Stimulated activated memory B cell treated with anti-CD40 and anti-IgM and Interleukin-4, amounts not matched to agents 10 μg/mL and 1 μg/mL and 100 μg/mL, for 72 hours (primary cell): ENCODE results near the gene LPCAT2.

Source experiments
- ATAC-seq: fragments of 150-1000 bp; cut with Tn5 transposase; 2 replicates; pipeline ENCODE4 v1.10.0; 2021
- H3K27ac Mint-ChIP-seq: one replicate; pipeline ENCODE4 v1.8.0; 2022; ENCODE audit warnings: mild to moderate bottlenecking, mixed read lengths
- H3K27me3 Mint-ChIP-seq: one replicate; pipeline ENCODE4 v1.8.0; 2022; ENCODE audit warnings: mixed read lengths
- H3K36me3 Mint-ChIP-seq: one replicate; pipeline ENCODE4 v1.8.0; 2022; ENCODE audit warnings: mixed read lengths
- H3K4me1 Mint-ChIP-seq: one replicate; pipeline ENCODE4 v1.8.0; 2022; ENCODE audit warnings: mixed read lengths
- H3K4me3 Mint-ChIP-seq: one replicate; pipeline ENCODE4 v1.8.0; 2022; ENCODE audit warnings: mild to moderate bottlenecking, moderate library complexity, mixed read lengths
- H3K9me3 Mint-ChIP-seq: one replicate; pipeline ENCODE4 v1.8.0; 2022; ENCODE audit warnings: mixed read lengths

Gene LPCAT2

GRCh38 chr16:55508941-55509931 lies at the start of gene LPCAT2:
Gene LPCAT2, plus strand, starts transcription at chr16:55509072. Its CDS starts 110 bp downstream, at chr16:55509182.
- H3K27ac Mint-ChIP-seq = no peak within 1 kb of the TSS

GRCh38 chr16:55462241-55462640 lies 46.6 kb upstream of the LPCAT2 start:
- Mint-ChIP-seq H3K27me3 (no peaks in the 10 kb centered on the region), H3K9me3 (no peaks in the 10 kb centered on the region), H3K36me3 (no peaks in the 10 kb centered on the region), H3K4me3 (no peak overlapping the region), H3K27ac (no peak overlapping the region), H3K4me1 (no peaks in the 10 kb centered on the region)
- ATAC-seq = no peak

More at GRCh38 chr16:55508941-55509931, at the start of gene LPCAT2:
- peak within 1 kb of the TSS; percentile 19 for H3K4me3 Mint-ChIP-seq
- peaks cover 53% of the 10 kb centered on the region for H3K27me3 Mint-ChIP-seq
- H3K36me3 Mint-ChIP-seq = no peaks in the 10 kb centered on the region
- peak; percentile 53 for ATAC-seq
- peaks cover 7% of the 10 kb centered on the region for H3K4me1 Mint-ChIP-seq
- peaks cover 5% of the 10 kb centered on the region for H3K9me3 Mint-ChIP-seq

GRCh38 chr16:55464375-55464774 lies 44.5 kb upstream of the LPCAT2 start:
- Mint-ChIP-seq H3K27ac (no peak overlapping the region), H3K4me3 (no peak overlapping the region), H3K9me3 (no peaks in the 10 kb centered on the region), H3K27me3 (no peaks in the 10 kb centered on the region), H3K4me1 (no peaks in the 10 kb centered on the region), H3K36me3 (no peaks in the 10 kb centered on the region)
- ATAC-seq = no peak

- peak; percentile 83 for ATAC-seq
- Mint-ChIP-seq H3K36me3 (no peaks in the 10 kb centered on the region), H3K9me3 (no peaks in the 10 kb centered on the region), H3K27me3 (no peaks in the 10 kb centered on the region), H3K4me3 (no peak overlapping the region), H3K27ac (no peak overlapping the region), H3K4me1 (no peaks in the 10 kb centered on the region)
Measured at GRCh38 chr16:55465077-55465896, 43.6 kb upstream of the LPCAT2 start.

GRCh38 chr16:55466209-55466608 lies 42.7 kb upstream of the LPCAT2 start:
- no peaks in the 10 kb centered on the region for H3K36me3 Mint-ChIP-seq
- no peaks in the 10 kb centered on the region for H3K9me3 Mint-ChIP-seq
- no peak overlapping the region for H3K4me3 Mint-ChIP-seq
- no peaks in the 10 kb centered on the region for H3K27me3 Mint-ChIP-seq
- no peak for ATAC-seq
- H3K4me1 Mint-ChIP-seq = no peaks in the 10 kb centered on the region
- no peak overlapping the region for H3K27ac Mint-ChIP-seq

GRCh38 chr16:55467898-55468297 lies 41.0 kb upstream of the LPCAT2 start:
- Mint-ChIP-seq H3K27ac (no peak overlapping the region), H3K27me3 (no peaks in the 10 kb centered on the region), H3K4me3 (no peak overlapping the region), H3K9me3 (no peaks in the 10 kb centered on the region), H3K36me3 (no peaks in the 10 kb centered on the region), H3K4me1 (no peaks in the 10 kb centered on the region)
- no peak for ATAC-seq

- no peak overlapping the region for H3K27ac Mint-ChIP-seq
- H3K4me3 Mint-ChIP-seq = no peak overlapping the region
- H3K4me1 Mint-ChIP-seq = no peaks in the 10 kb centered on the region
- no peaks in the 10 kb centered on the region for H3K27me3 Mint-ChIP-seq
- H3K9me3 Mint-ChIP-seq = no peaks in the 10 kb centered on the region
- no peak for ATAC-seq
- H3K36me3 Mint-ChIP-seq = no peaks in the 10 kb centered on the region
Measured at GRCh38 chr16:55468352-55468990, 40.4 kb upstream of the LPCAT2 start.

GRCh38 chr16:55469821-55470532 lies 38.9 kb upstream of the LPCAT2 start:
- Mint-ChIP-seq H3K4me1 (no peaks in the 10 kb centered on the region), H3K36me3 (no peaks in the 10 kb centered on the region), H3K4me3 (no peak overlapping the region), H3K27ac (no peak overlapping the region), H3K27me3 (no peaks in the 10 kb centered on the region), H3K9me3 (no peaks in the 10 kb centered on the region)
- no peak for ATAC-seq

GRCh38 chr16:55470533-55471371 lies 38.1 kb upstream of the LPCAT2 start:
- no peaks in the 10 kb centered on the region for H3K4me1 Mint-ChIP-seq
- H3K27me3 Mint-ChIP-seq = no peaks in the 10 kb centered on the region
- no peak for ATAC-seq
- H3K27ac Mint-ChIP-seq = no peak overlapping the region
- H3K36me3 Mint-ChIP-seq = no peaks in the 10 kb centered on the region
- no peaks in the 10 kb centered on the region for H3K9me3 Mint-ChIP-seq
- no peak overlapping the region for H3K4me3 Mint-ChIP-seq

- Mint-ChIP-seq H3K27ac (no peak overlapping the region), H3K4me1 (no peaks in the 10 kb centered on the region), H3K36me3 (no peaks in the 10 kb centered on the region), H3K27me3 (no peaks in the 10 kb centered on the region), H3K9me3 (no peaks in the 10 kb centered on the region), H3K4me3 (no peak overlapping the region)
- no peak for ATAC-seq
Measured at GRCh38 chr16:55471448-55472097, 37.3 kb upstream of the LPCAT2 start.

GRCh38 chr16:55473587-55473986 lies 35.3 kb upstream of the LPCAT2 start:
- Mint-ChIP-seq H3K4me1 (no peaks in the 10 kb centered on the region), H3K27me3 (peaks cover 15% of the 10 kb centered on the region), H3K4me3 (no peak overlapping the region), H3K9me3 (no peaks in the 10 kb centered on the region), H3K27ac (no peak overlapping the region), H3K36me3 (no peaks in the 10 kb centered on the region)
- no peak for ATAC-seq

GRCh38 chr16:55474821-55475220 lies 34.1 kb upstream of the LPCAT2 start:
- no peaks in the 10 kb centered on the region for H3K36me3 Mint-ChIP-seq
- no peak overlapping the region for H3K4me3 Mint-ChIP-seq
- peaks cover 27% of the 10 kb centered on the region for H3K27me3 Mint-ChIP-seq
- no peaks in the 10 kb centered on the region for H3K4me1 Mint-ChIP-seq
- H3K27ac Mint-ChIP-seq = no peak overlapping the region
- no peaks in the 10 kb centered on the region for H3K9me3 Mint-ChIP-seq
- no peak for ATAC-seq

GRCh38 chr16:55475919-55476318 lies 33.0 kb upstream of the LPCAT2 start:
- no peak overlapping the region for H3K27ac Mint-ChIP-seq
- ATAC-seq = no peak
- no peaks in the 10 kb centered on the region for H3K9me3 Mint-ChIP-seq
- H3K27me3 Mint-ChIP-seq = peaks cover 38% of the 10 kb centered on the region
- no peak overlapping the region for H3K4me3 Mint-ChIP-seq
- H3K36me3 Mint-ChIP-seq = no peaks in the 10 kb centered on the region
- no peaks in the 10 kb centered on the region for H3K4me1 Mint-ChIP-seq
